Kidney epithelial cell (primary cell): ENCODE measurements around the gene PRMT7. TPM values are rescaled to one million over a fixed set of nuclear protein-coding genes. Genes with fewer than 3 reads are reported as not detected.
A peak's percentile ranks its signal among the peaks of the same experiment; 100 is the strongest.

ENCODE experiments used
- DNase-seq: peaks from one replicate; pipeline ENCODE4 v3.0.0-alpha.2; 2010; ENCODE audit warnings: low read depth
- H3K27me3 ChIP-seq: 2 replicates; pipeline ENCODE4 v1.6.0; 2011; ENCODE audit warnings: low read length; ENCODE audit not compliant: control insufficient read depth, insufficient read depth
- H3K36me3 ChIP-seq: 2 replicates; pipeline ENCODE4 v1.5.1; 2011; ENCODE audit warnings: low read length; ENCODE audit not compliant: control insufficient read depth, insufficient read depth
- H3K4me3 ChIP-seq: 2 replicates; pipeline ENCODE4 v1.5.1; 2011; ENCODE audit warnings: low read depth, mild to moderate bottlenecking, control low read depth, low read length
- CTCF ChIP-seq: IDR thresholded peaks from 2 replicates; pipeline ENCODE4 v1.5.1; 2011; ENCODE audit warnings: mild to moderate bottlenecking, moderate library complexity, low read length, control low read depth, inconsistent platforms; ENCODE audit not compliant: insufficient read depth, poor library complexity, severe bottlenecking
- total RNA-seq: library from RNA; depleted of rRNA; stranded (reverse); fragments of >200 nt; gene quantifications from 2 replicates; pipeline ENCODE4 v1.2.3, GENCODE V29; 2015

The PRMT7 gene
- total RNA-seq, 1 donor from 2014 or later, result 41.8 TPM

- Histone ChIP-seq H3K4me3 (no peak overlapping the region), H3K36me3 (no peaks in the 10 kb centered on the region), H3K27me3 (no peaks in the 10 kb centered on the region)
- TF ChIP-seq CTCF, result peak; percentile 95
- peak; percentile 54 for DNase-seq
Measured at GRCh38 chr16:68328151-68328859, 17.5 kb downstream of the PRMT7 start.

GRCh38 chr16:68328860-68329390 is 18.1 kb downstream of the PRMT7 start:
- no peaks in the 10 kb centered on the region for H3K36me3 ChIP-seq
- H3K27me3 ChIP-seq, result no peaks in the 10 kb centered on the region
- H3K4me3 ChIP-seq, result no peak overlapping the region
- DNase-seq, result no peak
- no peak for TF ChIP-seq CTCF

- Histone ChIP-seq H3K4me3 (no peak overlapping the region), H3K27me3 (no peaks in the 10 kb centered on the region), H3K36me3 (no peaks in the 10 kb centered on the region)
- no peak for TF ChIP-seq CTCF
- DNase-seq, result no peak
Measured at GRCh38 chr16:68331879-68332410, 21.1 kb downstream of the PRMT7 start.

- Histone ChIP-seq H3K27me3 (no peaks in the 10 kb centered on the region), H3K4me3 (no peak overlapping the region), H3K36me3 (no peaks in the 10 kb centered on the region)
- DNase-seq, result no peak
- no peak for TF ChIP-seq CTCF
Measured at GRCh38 chr16:68332411-68333121, 21.7 kb downstream of the PRMT7 start.

- Histone ChIP-seq H3K27me3 (no peaks in the 10 kb centered on the region), H3K4me3 (no peak overlapping the region), H3K36me3 (peaks cover 3% of the 10 kb centered on the region)
- TF ChIP-seq CTCF, result no peak
- DNase-seq, result no peak
Measured at GRCh38 chr16:68335175-68335574, 24.4 kb downstream of the PRMT7 start.
